Measurements from ENCODE around the gene SHISA6.

The SHISA6 gene

DNA sequence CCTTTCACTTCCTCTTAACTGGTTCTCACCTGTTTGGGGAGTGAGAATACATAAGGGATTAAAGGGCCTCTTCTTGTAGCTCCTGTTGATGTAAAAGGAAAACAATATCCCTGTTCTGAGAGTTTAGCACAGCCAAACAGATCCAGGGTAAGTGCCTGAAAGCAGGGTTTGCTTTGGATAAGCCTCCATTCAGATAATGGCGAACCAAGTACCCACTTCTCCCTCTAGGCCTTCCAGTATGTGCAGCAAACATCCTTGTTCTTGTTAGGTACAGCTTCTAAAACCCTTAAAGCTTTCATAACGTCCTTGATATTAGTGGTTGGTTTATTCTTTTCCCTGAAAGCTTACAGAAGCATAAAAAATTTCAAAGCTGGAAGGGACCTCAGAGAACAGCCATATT, 226.6 kb downstream of the SHISA6 start:
- DNase-seq = no peak

- no peak for DNase-seq
Measured at GRCh38 chr17:11485336-11486100, 244.5 kb downstream of the SHISA6 start.

- DNase-seq = no peak
Measured at GRCh38 chr17:11486101-11486867, 245.3 kb downstream of the SHISA6 start.

- DNase-seq = no peak
Measured at GRCh38 chr17:11486868-11487310, 245.9 kb downstream of the SHISA6 start.

DNA sequence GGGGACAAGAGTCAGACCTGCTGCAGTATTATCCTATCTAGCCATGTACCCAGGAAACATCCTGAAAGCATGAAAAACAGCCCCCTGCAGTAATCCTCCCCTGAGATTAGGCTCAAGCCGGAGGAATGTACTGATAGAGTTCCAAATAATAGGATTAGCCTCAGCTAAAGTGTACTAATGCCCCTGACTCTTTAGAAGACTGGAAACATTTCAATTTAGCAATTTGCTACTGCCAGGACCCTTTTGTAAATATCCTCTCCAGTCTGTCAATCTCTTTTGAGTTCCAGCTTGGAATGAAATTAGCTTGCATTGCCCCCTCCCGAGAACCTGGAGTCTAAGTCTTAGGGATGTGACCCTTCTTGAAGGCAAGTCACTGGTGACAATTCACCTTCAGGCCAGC, 246.5 kb downstream of the SHISA6 start:
- no peak for DNase-seq

GRCh38 chr17:11488407-11488806, 247.4 kb downstream of the SHISA6 start:
- no peak for DNase-seq

DNA sequence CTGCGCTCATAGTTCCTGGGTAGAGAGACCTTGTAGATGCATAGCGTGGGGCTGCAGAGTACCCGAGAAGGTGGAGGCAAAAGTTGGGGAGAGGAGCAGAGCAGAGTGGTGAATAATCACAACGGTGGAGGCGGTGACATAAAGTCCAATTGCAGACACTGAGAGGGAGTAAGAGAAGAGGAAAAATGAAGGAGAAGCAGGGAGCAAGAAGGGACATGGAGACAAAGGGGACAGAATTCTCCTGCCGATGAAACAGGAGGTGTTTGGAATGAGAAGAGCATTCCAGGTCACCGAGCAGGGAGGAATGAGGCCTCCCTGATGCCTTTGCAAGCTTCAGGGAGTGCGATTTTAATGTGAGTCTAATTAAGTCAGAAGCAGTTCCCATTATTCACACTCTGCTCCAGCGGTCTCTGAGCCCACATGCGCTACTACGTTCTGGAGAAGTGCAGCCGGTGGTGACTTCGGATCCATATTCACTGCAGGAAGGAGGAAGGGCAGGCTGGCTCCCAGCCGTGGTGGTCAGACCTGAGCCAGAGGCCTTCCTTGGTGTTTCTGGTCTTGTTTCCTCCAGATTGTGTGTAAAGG, 249.2 kb downstream of the SHISA6 start:
- DNase-seq = no peak

GRCh38 chr17:11492511-11492910, 251.5 kb downstream of the SHISA6 start:
- no peak for DNase-seq

DNA sequence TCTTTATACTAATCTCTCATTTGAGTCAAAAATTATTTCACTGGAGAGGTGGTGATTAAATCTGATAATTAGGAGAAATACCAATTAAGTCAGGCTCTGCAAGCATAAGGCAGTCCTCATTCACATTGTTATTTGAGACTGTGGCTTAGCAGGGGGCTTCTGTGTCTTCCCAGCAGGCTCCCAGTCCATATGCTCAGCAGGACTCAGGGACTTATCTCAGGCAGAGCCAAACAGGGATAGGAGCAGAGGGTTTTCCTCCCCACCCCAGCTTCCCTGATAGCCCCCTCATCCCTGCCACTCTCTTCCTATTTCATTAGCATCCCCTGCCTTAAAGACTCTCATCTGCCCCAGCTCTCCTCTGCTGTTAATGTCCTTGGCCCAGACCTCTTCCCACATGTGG, 252.9 kb downstream of the SHISA6 start:
- no peak for DNase-seq

GRCh38 chr17:11495613-11496012, 254.6 kb downstream of the SHISA6 start:
- no peak for DNase-seq

GRCh38 chr17:11499881-11500280, 258.9 kb downstream of the SHISA6 start:
- no peak for DNase-seq

GRCh38 chr17:11503308-11504035, 262.5 kb downstream of the SHISA6 start:
- DNase-seq = no peak

GRCh38 chr17:11506635-11507034, 265.6 kb downstream of the SHISA6 start:
- DNase-seq = no peak

- no peak for DNase-seq
Measured at GRCh38 chr17:11511696-11512095, 270.7 kb downstream of the SHISA6 start.

GRCh38 chr17:11514565-11514964, 273.6 kb downstream of the SHISA6 start:
- no peak for DNase-seq

GRCh38 chr17:11514981-11515680, 274.1 kb downstream of the SHISA6 start:
- no peak for DNase-seq

GRCh38 chr17:11515901-11516300, 274.9 kb downstream of the SHISA6 start:
- no peak for DNase-seq

DNA sequence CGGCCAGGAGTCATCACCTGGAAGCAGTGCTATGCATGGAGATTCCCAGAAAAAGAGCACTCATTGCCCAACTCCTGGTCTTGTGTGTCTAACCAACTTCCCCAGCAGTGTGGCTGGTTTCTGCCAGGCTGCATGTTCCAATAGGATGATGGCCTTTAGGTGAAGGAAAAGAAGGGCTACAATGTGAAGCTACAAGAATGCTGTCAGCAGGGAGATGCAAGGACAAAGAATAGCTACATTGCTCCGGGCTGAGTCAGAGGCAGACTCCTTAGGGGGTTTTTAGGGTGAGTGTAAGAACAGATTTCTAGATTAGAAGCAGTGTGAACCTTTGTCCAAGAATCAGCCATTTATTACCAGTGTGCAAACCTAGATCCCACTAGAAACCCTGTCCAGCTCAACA, 294.2 kb downstream of the SHISA6 start:
- no peak for DNase-seq

DNA sequence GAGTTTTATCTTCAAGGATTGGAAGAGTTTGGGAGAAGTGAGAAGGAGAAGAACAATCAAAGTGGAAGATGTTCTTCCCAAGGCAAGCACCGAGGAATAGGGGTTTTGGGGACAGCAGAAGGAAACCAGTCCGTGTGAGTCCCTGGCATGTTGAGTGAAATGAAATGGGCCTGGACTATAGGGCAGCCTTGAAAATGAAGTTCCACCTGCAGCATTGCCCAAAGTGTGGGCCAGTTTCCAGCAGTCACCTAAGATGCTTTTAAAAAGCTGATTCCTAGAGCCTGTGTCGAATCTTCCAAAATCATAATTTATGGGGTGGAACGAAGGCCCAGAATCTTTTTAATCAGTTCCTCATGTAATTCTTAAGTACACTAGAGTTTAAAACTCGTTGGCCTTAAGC, 297.4 kb downstream of the SHISA6 start:
- no peak for DNase-seq

DNA sequence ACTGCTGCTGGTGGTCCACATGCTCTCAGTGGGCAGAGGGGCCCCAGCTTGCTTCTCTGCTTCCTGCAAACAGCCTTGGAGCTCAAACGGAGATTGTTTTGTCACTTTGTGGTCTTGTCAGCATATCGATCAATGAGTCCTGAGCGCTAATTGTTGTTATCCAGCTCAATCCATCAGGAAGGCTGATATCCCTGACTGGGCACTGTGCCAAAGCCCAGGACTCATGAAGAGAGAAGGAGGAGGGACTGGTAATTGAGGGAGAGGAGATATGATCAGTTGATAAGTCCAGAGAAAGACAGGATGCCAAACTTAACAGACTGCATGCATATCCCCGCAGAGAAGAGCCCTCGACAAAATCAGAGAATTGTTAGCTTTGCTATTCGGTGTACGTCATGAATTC, 298.6 kb downstream of the SHISA6 start:
- no peak for DNase-seq

- no peak for DNase-seq
Measured at GRCh38 chr17:11545002-11545401, 304.0 kb downstream of the SHISA6 start.

GRCh38 chr17:11545696-11546095, 304.7 kb downstream of the SHISA6 start:
- no peak for DNase-seq

DNA sequence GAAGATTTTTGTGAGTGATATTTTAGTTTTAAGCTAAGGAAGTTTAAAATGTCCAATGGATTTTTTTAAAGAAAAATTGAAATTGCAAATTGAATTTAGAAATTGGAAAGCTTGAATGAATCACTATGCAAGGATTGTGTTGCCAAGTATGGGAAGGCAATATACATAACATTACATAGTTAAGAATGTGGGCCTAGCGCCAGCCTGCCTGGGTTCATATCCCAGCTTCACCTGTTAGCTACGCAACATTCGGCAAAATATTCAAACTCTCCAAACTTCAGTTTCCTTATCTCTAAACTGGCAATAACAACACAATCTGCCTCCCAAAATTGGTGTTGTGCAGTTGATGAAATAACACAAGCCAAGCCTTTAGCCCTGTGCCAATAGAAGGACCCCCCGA, 306.8 kb downstream of the SHISA6 start:
- DNase-seq = no peak
